GM19468 (cell line): ENCODE results near the gene ITGA11.
"Not testable (repeated sequence)": the region's sequence is repeated elsewhere in the genome, so short reads cannot be mapped to it uniquely, and the experiment has no call there.

Source experiments
- ATAC-seq: cut with Tn5 transposase; IDR thresholded peaks from one replicate; pipeline ENCODE4 v1.9.1; 2021; ENCODE audit warnings: mild to moderate bottlenecking, moderate library complexity, moderate number of reproducible peaks; ENCODE audit not compliant: unreplicated experiment; ENCODE audit errors: extremely low read depth

The ITGA11 gene

GRCh38 chr15:68427963-68428362, 4.0 kb downstream of the ITGA11 start:
- no peak for ATAC-seq

- no peak for ATAC-seq
These were observed 4.6 kb downstream of the ITGA11 start for GRCh38 chr15:68427366-68427765.

- ATAC-seq, result no peak
These were observed 5.8 kb downstream of the ITGA11 start for GRCh38 chr15:68426116-68426515.

GRCh38 chr15:68425428-68426060, 6.4 kb downstream of the ITGA11 start:
- no peak for ATAC-seq

GRCh38 chr15:68424754-68425390, 7.1 kb downstream of the ITGA11 start:
- no peak for ATAC-seq

- no peak for ATAC-seq
These were observed 8.3 kb downstream of the ITGA11 start for GRCh38 chr15:68423359-68424296.

- ATAC-seq, result not testable (repeated sequence)
These were observed 9.4 kb downstream of the ITGA11 start for GRCh38 chr15:68422403-68423145.

- no peak for ATAC-seq
These were observed 10.1 kb downstream of the ITGA11 start for GRCh38 chr15:68421798-68422402.

- ATAC-seq, result no peak
These were observed 10.8 kb downstream of the ITGA11 start for GRCh38 chr15:68421115-68421551.

- ATAC-seq, result no peak
These were observed 11.7 kb downstream of the ITGA11 start for GRCh38 chr15:68420186-68420684.

- ATAC-seq, result no peak
These were observed 12.4 kb downstream of the ITGA11 start for GRCh38 chr15:68419301-68420175.

GRCh38 chr15:68418611-68419161, 13.3 kb downstream of the ITGA11 start:
- ATAC-seq, result no peak

GRCh38 chr15:68417897-68418296, 14.1 kb downstream of the ITGA11 start:
- no peak for ATAC-seq

- no peak for ATAC-seq
These were observed 14.9 kb downstream of the ITGA11 start for GRCh38 chr15:68417051-68417450.

GRCh38 chr15:68416158-68416535, 15.8 kb downstream of the ITGA11 start:
- no peak for ATAC-seq

GRCh38 chr15:68415501-68416157, 16.3 kb downstream of the ITGA11 start:
- ATAC-seq, result no peak

- no peak for ATAC-seq
These were observed 16.9 kb downstream of the ITGA11 start for GRCh38 chr15:68415061-68415460.

GRCh38 chr15:68414591-68414990, 17.4 kb downstream of the ITGA11 start:
- ATAC-seq, result no peak
